GM10248 (cell line): ENCODE data around the gene SCARB1.

Source experiments
- CTCF ChIA-PET: fragments of 300-600 bp; sonication (Branson Sonifier 250); formaldehyde crosslinking; extraction: SDS; loops from one replicate; lab custom pipeline; 2021; ENCODE audit warnings: antibody characterized with exemption; lab: Yijun Ruan, JAX
- POLR2A ChIA-PET: fragments of 350-650 bp; sonication (Branson Sonifier 250); formaldehyde crosslinking; extraction: SDS; loops from one replicate; lab custom pipeline; 2020; ENCODE audit warnings: antibody characterized with exemption; lab: Yijun Ruan, JAX
- DNase-seq: peaks from one replicate; pipeline ENCODE4 v3.0.0; 2012; ENCODE audit errors: extremely low spot score
- CTCF ChIP-seq: IDR thresholded peaks from 2 replicates; pipeline ENCODE4 v1.5.1; 2012; ENCODE audit warnings: mild to moderate bottlenecking, low read depth; ENCODE audit errors: extremely low read depth, missing control alignments, control extremely low read depth

Gene SCARB1

GRCh38 chr12:124754491-124754890 is 109.2 kb downstream of the SCARB1 start:
- TF ChIP-seq CTCF, result no peak
- ChIA-PET CTCF (interaction anchor here (0.9 to 8.1 kb wide), 4 partner anchors 12 to 722 kb away, joined by 3 to 60 read pairs (median 4); no protein-coding TSS in a partner anchor), POLR2A (no interaction called here)
- no peak for DNase-seq

DNA sequence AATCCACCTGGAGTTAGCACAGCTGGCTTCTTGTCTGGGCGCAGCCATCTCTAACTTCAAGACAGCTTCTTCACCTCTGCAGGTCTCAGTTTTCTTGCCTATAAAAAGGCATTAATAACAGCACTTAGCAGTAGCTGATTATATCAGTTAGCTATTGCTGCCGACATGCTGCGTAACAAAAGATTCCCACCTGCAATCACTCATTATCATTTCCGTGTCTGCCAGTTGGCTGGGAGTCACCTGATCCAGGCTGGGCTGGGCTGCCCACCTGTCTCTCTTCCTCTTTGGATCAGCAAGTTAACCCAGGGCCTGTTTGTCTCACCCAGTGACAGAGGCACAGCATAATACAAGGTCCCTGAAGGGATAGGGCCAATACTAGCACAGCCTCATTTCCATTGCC is 109.7 kb downstream of the SCARB1 start:
- TF ChIP-seq CTCF, result no peak
- ChIA-PET CTCF (interaction anchor here (0.9 to 8.1 kb wide), 2 partner anchors 12 to 17 kb away, joined by 3 to 60 read pairs; no protein-coding TSS in a partner anchor), POLR2A (no interaction called here)
- no peak for DNase-seq

GRCh38 chr12:124753228-124753591 is 110.5 kb downstream of the SCARB1 start:
- DNase-seq, result no peak
- TF ChIP-seq CTCF, result no peak
- ChIA-PET CTCF (interaction anchor here (8.1 kb wide), 1 partner anchor 13 kb away, joined by 60 read pairs; no protein-coding TSS in a partner anchor), POLR2A (no interaction called here)

DNA sequence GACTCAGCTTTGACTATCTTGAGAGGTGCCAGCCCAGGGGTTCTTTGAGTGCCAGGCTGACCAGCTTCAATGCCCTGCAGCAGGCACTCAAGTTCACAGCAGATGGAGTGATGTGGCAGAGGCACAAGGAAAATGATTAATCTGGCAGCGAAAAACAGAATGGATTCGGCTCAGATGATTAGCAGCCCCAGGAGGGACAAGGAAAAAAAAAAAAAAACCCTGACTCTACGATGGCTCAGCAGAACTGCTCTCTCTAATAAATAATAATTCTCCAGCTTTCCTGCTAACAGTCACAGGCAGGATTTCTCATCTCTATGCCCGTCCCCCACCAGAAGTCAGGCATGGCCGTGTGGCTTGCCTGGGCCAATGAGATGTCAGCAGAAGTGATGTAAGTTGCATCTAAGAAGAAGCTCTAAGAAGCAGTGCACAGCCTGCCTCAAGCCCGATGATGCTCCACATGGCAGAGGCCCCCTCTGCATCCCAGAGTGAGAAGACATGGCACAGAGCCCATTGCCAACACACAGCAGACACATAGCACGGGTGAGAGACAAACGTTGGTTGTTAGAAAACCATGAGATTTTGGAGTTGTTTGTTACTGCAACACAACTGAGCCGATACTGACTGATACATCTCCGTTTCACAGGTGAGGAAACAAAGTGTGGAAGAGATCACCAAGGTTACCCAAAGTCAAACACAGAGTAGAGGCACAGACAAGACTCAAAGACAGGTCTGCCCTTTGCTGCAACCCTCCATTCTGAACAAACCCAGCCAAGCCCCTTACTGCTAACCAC is 111.0 kb downstream of the SCARB1 start:
- no peak for TF ChIP-seq CTCF
- POLR2A ChIA-PET, result no interaction called here
- DNase-seq, result no peak
- CTCF ChIA-PET, result interaction anchor here (8.1 kb wide), 1 partner anchor 14 kb away, joined by 60 read pairs; no protein-coding TSS in a partner anchor

DNA sequence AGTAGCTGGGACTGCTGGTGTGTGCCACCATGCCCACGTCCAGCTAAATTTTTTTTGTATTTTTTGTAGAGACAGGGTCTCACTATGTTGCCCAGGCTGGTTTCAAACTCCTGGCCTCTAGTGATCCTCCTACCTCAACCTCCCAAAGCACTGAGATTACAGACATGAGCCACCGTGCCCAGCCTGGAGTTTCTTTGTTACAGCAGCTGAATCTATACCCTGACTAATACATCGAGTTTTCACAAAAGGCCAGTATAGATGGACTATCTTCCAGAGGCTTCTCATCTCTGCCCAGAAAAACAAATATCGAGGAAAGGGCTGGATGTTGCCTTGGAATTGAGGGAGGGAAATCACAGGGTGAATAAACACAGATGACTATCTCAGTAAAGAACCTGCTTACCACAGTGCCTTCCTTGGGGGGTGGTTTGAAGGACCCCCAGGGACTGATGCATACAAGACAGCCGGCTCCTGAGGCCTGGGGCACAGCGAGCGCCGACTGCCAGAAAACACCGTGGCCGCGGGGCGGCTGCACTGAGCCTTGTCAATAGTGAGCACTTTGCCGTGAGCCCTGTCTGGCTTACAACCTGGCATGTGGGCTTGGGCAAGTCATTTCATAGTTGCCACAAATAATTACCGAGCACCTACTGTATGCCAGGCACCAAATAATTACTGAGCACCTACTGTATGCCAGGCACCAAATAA is 111.9 kb downstream of the SCARB1 start:
- DNase-seq, result no peak
- CTCF ChIA-PET, result interaction anchor here (0.6 to 8.1 kb wide), 6 partner anchors 10 to 23 kb away, joined by 3 to 60 read pairs (median 4); no protein-coding TSS in a partner anchor
- POLR2A ChIA-PET, result no interaction called here
- TF ChIP-seq CTCF, result no peak

GRCh38 chr12:124750787-124751471 is 112.7 kb downstream of the SCARB1 start:
- TF ChIP-seq CTCF, result peak; percentile 4
- CTCF ChIA-PET, result interaction anchor here (0.6 to 8.1 kb wide), 6 partner anchors 10 to 24 kb away, joined by 3 to 60 read pairs (median 4); no protein-coding TSS in a partner anchor
- POLR2A ChIA-PET, result no interaction called here
- no peak for DNase-seq
